Glutamatergic neuron (in vitro differentiated cells): ENCODE results near the gene ADRM1. TPM values are rescaled to one million over a fixed set of nuclear protein-coding genes. Genes with fewer than 3 reads are reported as not detected.

Experiments
- DNase-seq: peaks from one replicate; pipeline ENCODE4 v3.0.0; 2022
- H3K27ac Mint-ChIP-seq: one replicate; pipeline ENCODE4 v1.8.0; 2020; ENCODE audit warnings: mild to moderate bottlenecking, mixed read lengths, inconsistent platforms; ENCODE audit not compliant: unreplicated experiment
- H3K27me3 Mint-ChIP-seq: one replicate; pipeline ENCODE4 v1.8.0; 2020; ENCODE audit warnings: mild to moderate bottlenecking, moderate library complexity, mixed read lengths, inconsistent platforms; ENCODE audit not compliant: unreplicated experiment
- H3K36me3 Mint-ChIP-seq: one replicate; pipeline ENCODE4 v1.8.0; 2020; ENCODE audit warnings: mild to moderate bottlenecking, mixed read lengths, inconsistent platforms; ENCODE audit not compliant: unreplicated experiment
- H3K4me1 Mint-ChIP-seq: one replicate; pipeline ENCODE4 v1.8.0; 2020; ENCODE audit warnings: mild to moderate bottlenecking, low read depth, mixed read lengths, inconsistent platforms; ENCODE audit not compliant: unreplicated experiment
- H3K4me3 Mint-ChIP-seq: one replicate; pipeline ENCODE4 v1.8.0; 2020; ENCODE audit warnings: mild to moderate bottlenecking, mixed read lengths, inconsistent platforms; ENCODE audit not compliant: unreplicated experiment
- H3K9me3 Mint-ChIP-seq: one replicate; pipeline ENCODE4 v1.8.0; 2020; ENCODE audit warnings: mild to moderate bottlenecking, moderate library complexity, mixed read lengths, inconsistent platforms; ENCODE audit not compliant: unreplicated experiment
- total RNA-seq: library from RNA; stranded (reverse); fragmentation: NEBNext Ultra II Directional; extraction: Animal tissue kit (Norgen Biotek cat#: 25700); gene quantifications from one replicate; pipeline ENCODE4 v1.2.1, GENCODE V29; 2021; ENCODE audit not compliant: unreplicated experiment
- TF ChIP-seq, protein P1 (sequence below): fragments of 200-600 bp; sonication (generic); IDR thresholded peaks from one replicate; pipeline ENCODE4 v1.5.0; 2021; ENCODE audit not compliant: partially characterized antibody, unreplicated experiment

Gene ADRM1
- total RNA-seq, 1 donor from 2014 or later = 74.8 TPM

DNA sequence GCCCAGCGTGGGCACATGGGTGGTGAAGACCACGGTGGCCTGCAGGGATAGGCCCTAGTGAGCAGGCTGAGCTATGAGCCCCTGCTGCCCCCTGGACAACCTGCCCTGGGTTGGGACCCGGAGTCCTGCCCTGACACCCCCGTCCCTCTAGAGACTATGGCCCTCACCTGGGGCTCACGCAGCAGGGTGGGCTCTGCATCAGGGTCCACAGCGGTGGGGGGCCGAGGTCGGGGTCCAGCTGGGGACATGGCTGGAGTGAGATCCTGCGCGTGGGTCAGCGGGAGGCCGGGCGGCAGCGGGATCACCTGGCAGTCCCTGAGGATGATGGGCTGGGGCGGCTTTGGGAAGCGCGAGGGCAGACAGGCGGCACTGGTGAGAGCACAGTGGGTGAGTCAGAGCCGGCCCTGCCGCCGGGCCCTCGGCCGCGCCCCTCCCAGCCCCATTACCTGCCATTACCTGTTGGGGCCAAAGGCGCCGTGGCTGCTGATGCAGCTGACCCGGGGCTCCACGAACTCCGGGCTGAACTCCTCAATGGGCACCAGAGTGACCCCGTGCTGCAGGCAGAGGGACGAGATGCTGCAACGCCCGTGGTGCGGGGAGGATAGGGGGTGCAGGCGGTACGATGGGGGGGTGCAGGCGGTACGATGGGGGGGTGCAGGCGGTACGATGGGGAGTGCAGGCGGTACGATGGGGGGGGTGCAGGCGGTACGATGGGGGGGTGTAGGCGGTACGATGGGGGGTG lies 27.9 kb downstream of the ADRM1 start:
- H3K27ac Mint-ChIP-seq = no peak overlapping the region
- H3K4me3 Mint-ChIP-seq = no peak overlapping the region
- TF ChIP-seq, protein P1, sequence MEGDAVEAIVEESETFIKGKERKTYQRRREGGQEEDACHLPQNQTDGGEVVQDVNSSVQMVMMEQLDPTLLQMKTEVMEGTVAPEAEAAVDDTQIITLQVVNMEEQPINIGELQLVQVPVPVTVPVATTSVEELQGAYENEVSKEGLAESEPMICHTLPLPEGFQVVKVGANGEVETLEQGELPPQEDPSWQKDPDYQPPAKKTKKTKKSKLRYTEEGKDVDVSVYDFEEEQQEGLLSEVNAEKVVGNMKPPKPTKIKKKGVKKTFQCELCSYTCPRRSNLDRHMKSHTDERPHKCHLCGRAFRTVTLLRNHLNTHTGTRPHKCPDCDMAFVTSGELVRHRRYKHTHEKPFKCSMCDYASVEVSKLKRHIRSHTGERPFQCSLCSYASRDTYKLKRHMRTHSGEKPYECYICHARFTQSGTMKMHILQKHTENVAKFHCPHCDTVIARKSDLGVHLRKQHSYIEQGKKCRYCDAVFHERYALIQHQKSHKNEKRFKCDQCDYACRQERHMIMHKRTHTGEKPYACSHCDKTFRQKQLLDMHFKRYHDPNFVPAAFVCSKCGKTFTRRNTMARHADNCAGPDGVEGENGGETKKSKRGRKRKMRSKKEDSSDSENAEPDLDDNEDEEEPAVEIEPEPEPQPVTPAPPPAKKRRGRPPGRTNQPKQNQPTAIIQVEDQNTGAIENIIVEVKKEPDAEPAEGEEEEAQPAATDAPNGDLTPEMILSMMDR = no peak
- no peaks in the 10 kb centered on the region for H3K4me1 Mint-ChIP-seq
- H3K36me3 Mint-ChIP-seq = peaks cover 6% of the 10 kb centered on the region
- peaks cover 3% of the 10 kb centered on the region for H3K27me3 Mint-ChIP-seq
- peaks cover 6% of the 10 kb centered on the region for H3K9me3 Mint-ChIP-seq
- DNase-seq = no peak

DNA sequence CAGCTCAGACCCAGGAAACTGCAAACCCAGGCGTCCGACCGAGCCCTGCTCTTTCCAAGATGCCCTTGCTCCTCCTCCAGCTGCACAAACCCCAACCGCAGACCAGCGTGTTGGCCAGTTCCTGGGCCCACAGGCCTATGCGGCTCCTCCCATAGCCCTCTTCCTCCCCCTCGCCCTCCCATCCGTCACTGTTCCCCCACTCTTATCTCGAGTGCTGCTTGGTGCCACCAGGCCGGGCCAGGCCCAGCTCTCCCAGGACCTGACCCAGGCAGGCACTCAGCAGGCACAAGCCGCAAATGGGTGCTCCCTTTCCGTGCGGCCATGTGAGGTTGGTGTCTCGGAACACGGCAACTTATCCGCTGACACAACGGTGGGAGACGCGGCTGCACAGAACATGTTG lies 28.6 kb downstream of the ADRM1 start:
- TF ChIP-seq, protein P1 = no peak
- H3K4me1 Mint-ChIP-seq = no peaks in the 10 kb centered on the region
- H3K36me3 Mint-ChIP-seq = no peaks in the 10 kb centered on the region
- H3K27ac Mint-ChIP-seq = no peak overlapping the region
- no peak for DNase-seq
- peaks cover 2% of the 10 kb centered on the region for H3K9me3 Mint-ChIP-seq
- no peak overlapping the region for H3K4me3 Mint-ChIP-seq
- H3K27me3 Mint-ChIP-seq = peaks cover 2% of the 10 kb centered on the region

DNA sequence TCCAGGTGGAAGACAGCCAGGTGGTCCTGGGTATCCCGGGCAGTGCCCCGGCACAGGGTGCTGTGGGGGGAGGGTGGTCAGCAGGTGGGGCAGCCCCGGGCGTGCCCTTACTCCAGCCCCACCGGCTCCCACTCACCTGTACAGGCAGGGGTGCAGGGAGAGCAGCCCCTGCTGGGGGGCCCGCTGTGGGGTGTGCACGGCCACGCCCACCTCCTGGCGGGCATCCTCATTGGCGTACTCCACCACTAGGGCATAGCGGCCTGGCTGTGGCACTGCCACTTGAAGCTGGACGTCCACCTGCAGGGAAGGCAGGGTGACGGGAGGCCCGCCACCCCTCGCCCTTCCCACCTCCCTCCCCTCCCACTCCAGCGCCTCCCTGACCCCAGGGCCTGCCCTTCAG lies 29.6 kb downstream of the ADRM1 start:
- Mint-ChIP-seq H3K4me3 (no peak overlapping the region), H3K27me3 (peaks cover 2% of the 10 kb centered on the region), H3K36me3 (no peaks in the 10 kb centered on the region), H3K27ac (no peak overlapping the region), H3K9me3 (peaks cover 7% of the 10 kb centered on the region), H3K4me1 (no peaks in the 10 kb centered on the region)
- TF ChIP-seq, protein P1 = no peak
- DNase-seq = no peak

DNA sequence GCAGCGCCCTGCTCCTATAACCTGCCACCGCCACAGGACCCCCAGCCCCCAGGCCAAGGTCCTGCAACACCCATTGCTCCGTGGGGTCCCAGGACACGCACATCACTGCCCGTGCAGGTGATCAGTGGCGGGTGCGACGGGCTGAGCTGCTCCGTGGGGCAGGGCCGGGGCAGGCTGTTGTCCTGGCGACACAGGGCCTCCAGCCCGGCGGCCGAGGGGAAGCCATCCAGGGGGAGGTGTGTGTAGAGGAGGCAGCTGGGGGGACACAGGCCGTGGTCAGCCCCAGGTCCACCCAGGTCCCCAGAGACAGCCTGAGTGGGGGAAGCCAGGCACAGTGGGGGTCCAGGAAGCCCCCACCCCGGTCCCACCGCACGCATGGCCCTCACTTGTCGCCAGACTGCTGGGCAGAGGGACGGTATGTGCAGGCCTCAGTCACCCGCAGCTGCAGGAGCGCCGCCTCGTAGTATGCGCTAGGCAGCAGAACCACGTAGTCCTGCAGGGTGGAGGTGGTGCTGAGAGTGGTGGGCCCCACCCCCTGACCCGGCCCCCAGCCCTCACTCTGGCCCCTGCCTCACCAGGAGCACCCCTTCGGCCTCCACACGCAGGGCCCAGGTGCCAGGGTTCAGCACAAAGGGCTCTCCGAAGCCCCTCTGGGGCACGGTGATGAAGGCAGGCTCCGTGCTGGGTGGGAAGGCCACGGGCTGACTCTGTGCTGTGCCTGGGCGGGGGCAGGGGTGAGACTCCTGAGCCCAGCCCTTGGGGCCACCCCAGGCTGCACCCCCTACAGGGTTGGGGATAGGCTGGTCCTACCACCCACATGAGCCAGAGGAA lies 30.4 kb downstream of the ADRM1 start:
- no peak overlapping the region for H3K4me3 Mint-ChIP-seq
- DNase-seq = no peak
- H3K27ac Mint-ChIP-seq = no peak overlapping the region
- peaks cover 7% of the 10 kb centered on the region for H3K9me3 Mint-ChIP-seq
- no peaks in the 10 kb centered on the region for H3K36me3 Mint-ChIP-seq
- H3K27me3 Mint-ChIP-seq = peaks cover 2% of the 10 kb centered on the region
- TF ChIP-seq, protein P1 = no peak
- no peaks in the 10 kb centered on the region for H3K4me1 Mint-ChIP-seq
